Keratinocyte (primary cell): ENCODE data around the gene PFN1.

Experiments used
- EZH2 ChIP-seq: IDR thresholded peaks from one replicate; pipeline ENCODE4 v1.6.1; 2012; ENCODE audit warnings: inconsistent platforms, mild to moderate bottlenecking, low read length, moderate library complexity
- TF ChIP-seq, protein P1 (sequence below), 3 experiments: IDR thresholded peaks in 1 of 3; conservative IDR thresholded peaks in 1 of 3; optimal IDR thresholded peaks in 1 of 3; 2 replicates in 2 of 3; 3 replicates in 1 of 3; pipeline versions ENCODE3 to v1.5.1; 2011; ENCODE audit warnings: low read length in 3 of 3, mild to moderate bottlenecking in 3 of 3, moderate library complexity in 2 of 3, control low read depth in 1 of 3, inconsistent platforms in 1 of 3; ENCODE audit not compliant: insufficient read depth in 2 of 3; ENCODE audit errors: extremely low read depth in 1 of 3

- TF ChIP-seq, protein P1, sequence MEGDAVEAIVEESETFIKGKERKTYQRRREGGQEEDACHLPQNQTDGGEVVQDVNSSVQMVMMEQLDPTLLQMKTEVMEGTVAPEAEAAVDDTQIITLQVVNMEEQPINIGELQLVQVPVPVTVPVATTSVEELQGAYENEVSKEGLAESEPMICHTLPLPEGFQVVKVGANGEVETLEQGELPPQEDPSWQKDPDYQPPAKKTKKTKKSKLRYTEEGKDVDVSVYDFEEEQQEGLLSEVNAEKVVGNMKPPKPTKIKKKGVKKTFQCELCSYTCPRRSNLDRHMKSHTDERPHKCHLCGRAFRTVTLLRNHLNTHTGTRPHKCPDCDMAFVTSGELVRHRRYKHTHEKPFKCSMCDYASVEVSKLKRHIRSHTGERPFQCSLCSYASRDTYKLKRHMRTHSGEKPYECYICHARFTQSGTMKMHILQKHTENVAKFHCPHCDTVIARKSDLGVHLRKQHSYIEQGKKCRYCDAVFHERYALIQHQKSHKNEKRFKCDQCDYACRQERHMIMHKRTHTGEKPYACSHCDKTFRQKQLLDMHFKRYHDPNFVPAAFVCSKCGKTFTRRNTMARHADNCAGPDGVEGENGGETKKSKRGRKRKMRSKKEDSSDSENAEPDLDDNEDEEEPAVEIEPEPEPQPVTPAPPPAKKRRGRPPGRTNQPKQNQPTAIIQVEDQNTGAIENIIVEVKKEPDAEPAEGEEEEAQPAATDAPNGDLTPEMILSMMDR (optimal IDR thresholded peaks at IDR 0.05 in 1 of 3, IDR thresholded peaks at IDR 0.05 in 1 of 3, conservative IDR thresholded peaks at IDR 0.05 in 1 of 3; ENCODE audit: extremely low read depth in 1 of 3, insufficient read depth in 2 of 3, low read length in 3 of 3): no peak
- no peak for TF ChIP-seq EZH2
These were observed 8.9 kb downstream of the PFN1 start for GRCh38 chr17:4939546-4939795.
